Measurements from ENCODE around the gene LUC7L.

LUC7L gene

DNA sequence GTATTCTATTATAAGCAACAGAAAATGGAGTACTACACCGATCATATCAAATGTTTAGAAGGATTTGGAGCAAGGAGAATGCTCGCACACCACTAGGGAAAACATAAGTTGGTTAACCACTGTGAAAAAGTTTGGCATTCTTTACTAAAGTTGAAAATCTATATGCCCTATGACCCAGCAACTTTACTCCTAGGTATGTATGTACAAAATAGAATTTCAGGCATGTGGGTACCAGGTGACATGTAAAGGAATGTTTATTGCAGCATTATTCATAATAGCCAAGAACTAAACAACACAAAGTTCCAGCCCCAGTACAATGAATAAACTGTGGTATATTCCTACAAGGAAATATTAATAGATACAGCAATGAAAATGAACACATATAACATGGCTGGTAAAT, 82.6 kb downstream of the LUC7L start:
- TF ChIP-seq, protein P1, sequence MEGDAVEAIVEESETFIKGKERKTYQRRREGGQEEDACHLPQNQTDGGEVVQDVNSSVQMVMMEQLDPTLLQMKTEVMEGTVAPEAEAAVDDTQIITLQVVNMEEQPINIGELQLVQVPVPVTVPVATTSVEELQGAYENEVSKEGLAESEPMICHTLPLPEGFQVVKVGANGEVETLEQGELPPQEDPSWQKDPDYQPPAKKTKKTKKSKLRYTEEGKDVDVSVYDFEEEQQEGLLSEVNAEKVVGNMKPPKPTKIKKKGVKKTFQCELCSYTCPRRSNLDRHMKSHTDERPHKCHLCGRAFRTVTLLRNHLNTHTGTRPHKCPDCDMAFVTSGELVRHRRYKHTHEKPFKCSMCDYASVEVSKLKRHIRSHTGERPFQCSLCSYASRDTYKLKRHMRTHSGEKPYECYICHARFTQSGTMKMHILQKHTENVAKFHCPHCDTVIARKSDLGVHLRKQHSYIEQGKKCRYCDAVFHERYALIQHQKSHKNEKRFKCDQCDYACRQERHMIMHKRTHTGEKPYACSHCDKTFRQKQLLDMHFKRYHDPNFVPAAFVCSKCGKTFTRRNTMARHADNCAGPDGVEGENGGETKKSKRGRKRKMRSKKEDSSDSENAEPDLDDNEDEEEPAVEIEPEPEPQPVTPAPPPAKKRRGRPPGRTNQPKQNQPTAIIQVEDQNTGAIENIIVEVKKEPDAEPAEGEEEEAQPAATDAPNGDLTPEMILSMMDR (conservative IDR thresholded peaks at IDR 0.05; ENCODE audit: low read depth, low read length), result no peak

DNA sequence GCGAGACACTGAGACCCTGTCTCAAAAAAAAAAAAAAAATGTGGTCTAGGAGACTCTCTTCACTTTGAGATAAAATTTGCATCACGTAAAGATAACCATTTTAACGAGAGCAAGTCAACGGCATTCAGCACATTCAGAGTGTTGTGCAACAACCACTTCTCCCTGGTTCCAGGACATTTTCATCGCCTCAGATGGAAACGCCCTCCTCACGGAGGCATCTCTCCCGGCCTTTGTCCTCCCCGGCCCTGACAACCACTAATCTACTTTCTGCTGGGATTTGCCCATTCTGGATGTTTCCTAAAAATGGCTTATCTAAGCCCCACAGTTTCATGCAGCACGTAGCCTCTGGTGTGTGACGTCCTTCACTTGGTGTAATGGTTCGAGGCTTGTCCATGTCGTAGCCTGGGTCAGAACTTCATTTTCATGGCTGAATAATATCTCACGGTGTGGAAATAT, 84.4 kb downstream of the LUC7L start:
- TF ChIP-seq, protein P1 (conservative IDR thresholded peaks at IDR 0.05; ENCODE audit: low read depth, low read length), result no peak
- H3K4me3 ChIP-seq (ENCODE audit: low read depth, low read length), result no peak overlapping the region
- no peak for DNase-seq (ENCODE audit: low read depth)

More for the DNA sequence above, 82.6 kb downstream of the LUC7L start:
- no peak overlapping the region for H3K4me3 ChIP-seq (ENCODE audit: low read depth, low read length)
- DNase-seq (ENCODE audit: low read depth), result no peak

DNA sequence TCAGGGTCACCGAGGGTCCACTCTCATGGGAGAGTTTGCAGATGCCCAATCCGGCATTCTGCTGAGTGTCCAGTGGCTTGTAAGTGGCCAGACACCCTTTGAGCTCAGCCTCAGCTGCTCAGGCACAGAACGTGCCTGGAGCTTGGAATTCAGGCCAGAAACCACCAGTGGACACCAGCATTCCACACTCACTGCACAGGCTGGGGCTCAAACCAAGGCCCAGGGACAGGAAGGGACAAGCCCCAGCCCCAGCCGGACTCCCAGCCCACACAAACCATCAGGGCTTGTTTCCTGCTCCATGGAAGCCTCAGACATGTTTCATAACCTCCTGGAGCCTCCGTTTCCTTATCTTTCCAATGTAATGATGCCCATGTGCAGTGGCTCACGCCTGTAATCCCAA, 85.8 kb downstream of the LUC7L start:
- H3K4me3 ChIP-seq (ENCODE audit: low read depth, low read length), result no peak overlapping the region
- TF ChIP-seq, protein P1 (conservative IDR thresholded peaks at IDR 0.05; ENCODE audit: low read depth, low read length), result no peak
- no peak for DNase-seq (ENCODE audit: low read depth)

DNA sequence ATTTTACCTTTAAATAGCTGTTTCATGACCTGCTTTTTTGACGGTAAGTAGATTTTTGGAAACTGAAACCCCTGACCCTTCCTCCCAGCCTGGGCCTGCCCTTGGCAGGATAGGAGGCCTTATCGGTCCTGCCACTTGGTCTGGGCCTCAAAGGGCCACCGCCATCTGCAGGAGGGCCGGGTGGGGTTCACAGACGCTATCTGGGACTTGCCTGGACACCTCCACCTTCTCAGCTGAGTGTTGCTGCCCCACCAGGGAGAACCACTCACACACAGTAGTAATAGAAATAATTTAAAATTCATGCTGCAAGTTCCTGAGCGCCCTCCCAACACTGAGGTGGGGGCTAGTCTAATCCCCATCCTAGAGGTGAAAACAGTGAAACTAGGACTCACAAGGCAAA, 86.2 kb downstream of the LUC7L start:
- DNase-seq (ENCODE audit: low read depth), result no peak
- no peak overlapping the region for H3K4me3 ChIP-seq (ENCODE audit: low read depth, low read length)
- TF ChIP-seq, protein P1 (conservative IDR thresholded peaks at IDR 0.05; ENCODE audit: low read depth, low read length), result no peak

DNA sequence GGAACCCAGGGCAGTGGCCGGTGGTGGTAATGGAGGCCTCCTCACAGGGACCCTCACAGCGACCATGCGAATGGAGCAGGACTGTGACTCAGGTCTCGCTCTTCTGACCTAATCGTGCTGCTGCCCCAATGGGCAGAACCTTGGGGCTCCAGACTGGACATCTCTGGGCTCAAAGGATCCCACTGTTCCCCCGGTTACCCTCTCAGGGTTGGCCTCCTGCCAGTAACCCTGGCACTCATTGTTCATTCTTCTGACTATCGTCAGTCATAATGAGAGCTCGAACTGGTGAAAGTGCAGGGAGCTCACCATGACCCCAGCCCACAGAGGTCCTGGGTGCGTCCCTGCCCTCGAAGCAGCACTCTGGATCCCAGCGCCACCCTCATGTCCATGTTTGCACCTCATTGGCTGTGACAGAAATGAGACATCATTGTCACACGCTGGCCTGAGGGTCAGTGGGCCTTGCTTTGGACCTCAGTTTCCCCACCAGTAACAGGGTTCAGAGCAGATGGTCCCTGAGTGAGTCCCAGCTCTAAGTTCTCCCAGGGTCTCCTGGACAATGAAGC, 86.8 kb downstream of the LUC7L start:
- no peak overlapping the region for H3K4me3 ChIP-seq (ENCODE audit: low read depth, low read length)
- TF ChIP-seq, protein P1 (conservative IDR thresholded peaks at IDR 0.05; ENCODE audit: low read depth, low read length), result no peak
- DNase-seq (ENCODE audit: low read depth), result no peak

DNA sequence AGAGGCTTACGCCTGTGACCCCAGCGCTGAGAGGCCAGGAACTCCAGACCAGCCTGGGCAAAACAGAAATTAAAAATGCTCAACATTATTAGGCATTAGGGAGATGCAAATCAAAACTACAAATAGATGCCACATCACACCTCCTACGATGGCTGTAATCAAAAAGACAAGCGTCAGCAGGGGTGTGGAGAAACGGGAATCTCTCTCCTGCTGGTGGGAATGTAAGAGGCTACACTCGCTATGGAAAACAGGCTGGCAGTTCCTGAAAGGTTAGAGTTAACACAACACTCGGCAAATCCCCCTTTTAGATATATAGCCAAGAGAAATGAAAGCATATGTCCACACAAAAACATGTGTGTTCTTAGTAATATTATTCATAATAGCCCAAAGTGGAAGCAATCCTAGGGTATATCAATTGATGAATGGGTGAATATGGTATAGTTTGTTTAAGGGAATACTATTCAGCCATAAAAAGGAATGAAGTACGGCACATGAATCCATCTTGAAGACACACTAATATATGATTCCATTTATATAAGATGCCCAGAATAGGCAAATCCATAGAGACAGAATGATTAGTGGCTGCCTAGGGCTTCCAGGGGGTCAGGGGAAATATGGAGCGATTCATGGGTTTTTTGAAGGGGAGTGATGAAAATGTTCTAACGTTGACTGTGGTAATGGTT, 88.9 kb downstream of the LUC7L start:
- TF ChIP-seq, protein P1 (conservative IDR thresholded peaks at IDR 0.05; ENCODE audit: low read depth, low read length), result no peak

More for the DNA sequence above, 88.9 kb downstream of the LUC7L start:
- H3K4me3 ChIP-seq (ENCODE audit: low read depth, low read length), result no peak overlapping the region
- no peak for DNase-seq (ENCODE audit: low read depth)
